Stimulated activated naive B cell treated with anti-CD40 and anti-IgM and Interleukin-4, amounts not matched to agents 10 μg/mL and 1 μg/mL and 100 μg/mL, for 72 hours (primary cell): ENCODE data around the gene SPAG8.

ENCODE experiments used
- ATAC-seq, 2 donors: fragments of 150-1000 bp; cut with Tn5 transposase; replicated peaks; 2 replicates each; pipeline ENCODE4 v1.10.0; 2021; ENCODE audit warnings: moderate library complexity in 1 of 2
- DNase-seq: peaks from one replicate; pipeline ENCODE4 v3.0.0; 2021
- H3K27ac Mint-ChIP-seq: one replicate; pipeline ENCODE4 v1.8.0; 2022; ENCODE audit warnings: mild to moderate bottlenecking, mixed read lengths
- H3K27me3 Mint-ChIP-seq, 2 donors: one replicate each; pipeline ENCODE4 v1.8.0; 2022; ENCODE audit warnings: mixed read lengths in 2 of 2
- H3K36me3 Mint-ChIP-seq, 2 donors: one replicate each; pipeline ENCODE4 v1.8.0; 2022; ENCODE audit warnings: mixed read lengths in 2 of 2, mild to moderate bottlenecking in 1 of 2
- H3K4me1 Mint-ChIP-seq, 2 donors: one replicate each; pipeline ENCODE4 v1.8.0; 2022; ENCODE audit warnings: mixed read lengths in 2 of 2, mild to moderate bottlenecking in 1 of 2
- H3K4me3 Mint-ChIP-seq, 2 donors: one replicate each; pipeline ENCODE4 v1.8.0; 2022; ENCODE audit warnings: mild to moderate bottlenecking in 2 of 2, mixed read lengths in 2 of 2, moderate library complexity in 1 of 2
- H3K9me3 Mint-ChIP-seq, 2 donors: one replicate each; pipeline ENCODE4 v1.8.0; 2022; ENCODE audit warnings: mixed read lengths in 2 of 2, mild to moderate bottlenecking in 1 of 2

SPAG8 gene

GRCh38 chr9:35829764-35830096 is 17.7 kb upstream of the SPAG8 start:
- H3K27ac Mint-ChIP-seq = peak overlapping the region; percentile 93
- ATAC-seq (no peak), DNase-seq (no peak)
- H3K36me3 Mint-ChIP-seq = no peaks in the 10 kb centered on the region
- no peaks in the 10 kb centered on the region for H3K9me3 Mint-ChIP-seq
- no peaks in the 10 kb centered on the region for H3K27me3 Mint-ChIP-seq
- H3K4me1 Mint-ChIP-seq = peaks cover 41 to 63% of the 10 kb centered on the region in 2 donors
- H3K4me3 Mint-ChIP-seq = peak overlapping the region; percentile 83 to 94

DNA sequence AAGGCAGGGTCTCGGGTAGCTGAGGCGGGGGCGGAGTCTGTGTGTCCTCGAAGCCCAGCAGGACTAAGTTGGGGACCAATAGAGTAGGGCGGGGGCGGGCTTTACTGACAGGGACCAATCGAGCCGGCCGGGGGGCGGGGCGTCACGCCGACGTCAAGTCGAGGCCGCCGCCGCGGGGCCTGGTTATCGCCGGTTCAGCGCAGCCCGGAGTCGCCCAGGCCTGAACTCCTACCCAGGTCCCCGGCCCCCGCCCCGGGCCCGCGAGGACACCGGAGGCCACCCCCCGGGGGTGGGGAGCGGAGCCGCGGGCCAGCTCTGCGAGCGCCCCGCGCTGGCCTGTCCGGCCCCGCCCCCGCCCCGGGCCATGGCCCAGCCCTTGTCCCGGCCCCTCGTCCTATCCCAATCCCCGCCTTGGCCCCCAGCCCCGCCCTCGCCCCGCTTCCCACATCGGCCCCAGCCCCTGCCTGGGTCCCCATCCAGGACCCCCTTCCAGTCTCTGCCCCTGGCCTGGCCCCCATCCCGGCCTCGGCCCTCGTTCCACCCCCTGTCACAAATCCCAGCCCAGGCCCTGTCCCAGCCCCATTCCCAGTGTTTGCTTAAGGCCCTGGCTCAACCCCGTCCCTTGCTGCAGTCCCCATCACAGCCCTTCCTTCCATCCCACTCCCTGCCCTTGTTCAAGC is 17.2 kb upstream of the SPAG8 start, which contains the start of gene TMEM8B:
Gene TMEM8B (plus strand): TSS at position 145 of the 680 bp plus-strand sequence. CDS start 220 bp downstream, at position 365.
- Mint-ChIP-seq H3K4me3 (peak within 1 kb of the TSS; percentile 90 to 97), H3K27ac (peak within 1 kb of the TSS; percentile 93), H3K4me1 (peaks cover 36 to 58% of the 10 kb centered on the region in 2 donors), H3K36me3 (no peaks in the 10 kb centered on the region), H3K9me3 (no peaks in the 10 kb centered on the region), H3K27me3 (no peaks in the 10 kb centered on the region)
- DNase-seq (peak; percentile 78), ATAC-seq (peak; percentile 83 to 88)

DNA sequence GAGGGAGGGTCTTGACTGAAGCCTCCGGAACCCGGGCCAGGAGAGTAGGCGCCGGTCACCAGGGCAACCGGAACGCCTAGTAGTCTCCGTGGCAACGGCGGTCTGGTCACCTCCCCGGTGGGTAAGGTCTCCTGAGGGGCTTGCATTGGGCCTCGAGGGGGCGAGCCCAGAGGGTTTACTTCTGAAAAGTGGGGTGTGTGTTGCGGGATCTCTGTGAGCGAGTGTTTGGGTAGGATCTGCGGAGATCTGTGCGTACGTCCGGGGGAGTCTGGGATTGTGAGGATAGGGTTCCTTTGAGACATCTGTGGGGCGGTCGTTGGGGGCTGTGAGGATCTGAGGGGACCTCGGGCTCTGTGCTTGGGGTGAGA is 16.6 kb upstream of the SPAG8 start, which contains the start of gene FAM221B:
Gene FAM221B (minus strand): TSS at position 17 of the 368 bp plus-strand sequence. CDS start 2,571 bp downstream, outside the sequence.
- no peaks in the 10 kb centered on the region for H3K9me3 Mint-ChIP-seq
- peak; percentile 6 to 13 for ATAC-seq
- DNase-seq = no peak
- peaks cover 32 to 53% of the 10 kb centered on the region in 2 donors for H3K4me1 Mint-ChIP-seq
- H3K27ac Mint-ChIP-seq = peak within 1 kb of the TSS; percentile 93
- H3K27me3 Mint-ChIP-seq = no peaks in the 10 kb centered on the region
- H3K4me3 Mint-ChIP-seq = peak within 1 kb of the TSS; percentile 90 to 97
- H3K36me3 Mint-ChIP-seq = no peaks in the 10 kb centered on the region

DNA sequence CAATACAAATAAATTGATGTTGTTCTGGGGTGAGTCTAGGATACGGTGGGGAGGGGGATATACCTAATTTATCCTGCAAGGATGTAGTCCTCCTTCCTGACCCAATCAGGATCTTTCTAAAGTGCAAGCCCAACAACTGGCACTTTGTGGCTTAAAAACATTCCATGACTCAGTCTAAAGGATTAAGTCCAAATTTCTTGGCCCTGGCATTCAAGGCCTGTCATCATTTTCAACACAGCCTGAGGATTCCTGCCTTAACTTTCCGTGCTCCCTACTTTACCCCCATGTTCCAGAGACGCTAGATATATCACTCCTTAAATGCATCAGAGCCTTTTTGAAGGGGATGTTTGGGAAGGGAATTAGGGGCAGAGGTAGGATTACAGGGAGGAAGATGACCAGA is 15.4 kb upstream of the SPAG8 start:
- peaks cover 22 to 41% of the 10 kb centered on the region in 2 donors for H3K4me1 Mint-ChIP-seq
- no peaks in the 10 kb centered on the region for H3K9me3 Mint-ChIP-seq
- DNase-seq (no peak), ATAC-seq (no peak)
- H3K27me3 Mint-ChIP-seq = no peaks in the 10 kb centered on the region
- peak overlapping the region in 1 of 2 donors; percentile 90 for H3K4me3 Mint-ChIP-seq
- H3K27ac Mint-ChIP-seq = no peak overlapping the region
- H3K36me3 Mint-ChIP-seq = no peaks in the 10 kb centered on the region

GRCh38 chr9:35826071-35826701 is 14.1 kb upstream of the SPAG8 start:
- no peak overlapping the region for H3K27ac Mint-ChIP-seq
- DNase-seq = no peak

DNA sequence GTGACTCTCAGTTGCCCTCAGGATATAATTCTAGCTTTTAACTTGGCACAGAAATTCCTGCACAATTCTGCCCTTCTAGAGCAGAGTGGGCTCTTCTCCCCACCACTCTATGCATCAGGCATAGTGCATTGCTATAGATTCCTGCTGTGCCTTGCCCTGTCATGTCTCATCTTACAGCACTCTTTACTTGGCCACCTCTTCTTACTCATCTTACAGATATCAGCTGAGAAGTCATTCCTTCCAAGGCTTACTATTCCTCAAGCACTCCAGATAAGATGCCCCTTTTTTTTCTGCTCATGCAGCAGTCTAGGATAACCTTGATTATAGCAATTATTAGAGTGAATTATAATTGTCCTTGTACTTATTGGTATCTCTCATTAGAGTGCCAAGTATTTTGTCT is 10.9 kb upstream of the SPAG8 start:
- Mint-ChIP-seq H3K4me3 (no peak overlapping the region), H3K27ac (no peak overlapping the region), H3K36me3 (no peaks in the 10 kb centered on the region), H3K4me1 (peaks cover 10 to 13% of the 10 kb centered on the region in 2 donors), H3K9me3 (no peaks in the 10 kb centered on the region), H3K27me3 (no peaks in the 10 kb centered on the region)
- ATAC-seq = no peak
- DNase-seq = no peak

More at GRCh38 chr9:35826071-35826701, 14.1 kb upstream of the SPAG8 start:
- Mint-ChIP-seq H3K36me3 (no peaks in the 10 kb centered on the region), H3K9me3 (no peaks in the 10 kb centered on the region), H3K4me1 (peaks cover 21 to 40% of the 10 kb centered on the region in 2 donors), H3K27me3 (no peaks in the 10 kb centered on the region), H3K4me3 (peak overlapping the region; percentile 11 to 26)
- ATAC-seq = peak; percentile 63

DNA sequence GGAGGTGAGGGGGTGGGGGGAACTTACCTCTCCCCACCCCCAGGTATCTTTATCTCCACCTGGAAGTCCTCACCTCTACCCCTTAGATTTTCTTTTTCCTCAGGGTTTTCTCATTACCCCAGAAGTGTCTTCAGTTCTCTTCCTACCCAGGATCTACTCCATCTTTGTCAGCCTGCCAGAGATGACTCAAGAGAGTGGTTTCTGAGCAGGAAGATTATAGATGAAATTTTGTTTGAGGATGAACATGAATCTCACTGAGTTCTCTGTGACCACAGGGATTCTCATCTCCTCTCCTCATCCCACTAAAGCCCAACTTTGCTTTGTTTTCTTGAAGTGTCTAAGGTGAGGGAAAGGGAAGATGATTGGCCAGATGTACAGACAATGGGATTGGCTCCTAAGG is 8.0 kb upstream of the SPAG8 start:
- Mint-ChIP-seq H3K4me1 (peaks cover 4 to 5% of the 10 kb centered on the region in 2 donors), H3K9me3 (no peaks in the 10 kb centered on the region), H3K4me3 (no peak overlapping the region), H3K27ac (no peak overlapping the region), H3K36me3 (no peaks in the 10 kb centered on the region), H3K27me3 (no peaks in the 10 kb centered on the region)
- DNase-seq (no peak), ATAC-seq (no peak)

DNA sequence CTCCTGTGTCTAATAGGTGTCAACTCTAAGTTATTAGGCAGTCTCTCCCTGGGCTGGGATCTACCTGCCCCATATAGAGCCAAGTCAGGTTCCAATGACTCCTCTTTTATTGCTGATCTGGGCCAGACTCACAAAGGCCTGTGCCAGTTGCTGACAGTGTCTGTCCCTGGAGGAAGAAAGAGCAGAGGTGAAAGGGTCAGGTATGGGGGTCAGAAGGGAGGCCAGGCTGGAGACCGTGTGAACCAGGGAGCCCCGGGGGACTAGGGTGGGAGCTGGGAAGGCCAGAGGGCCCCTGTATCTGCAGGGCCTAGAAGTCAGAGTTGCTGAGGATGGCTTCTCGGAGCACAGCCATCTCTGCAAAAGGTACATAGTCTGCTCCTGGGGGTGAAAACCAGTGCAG is 6.3 kb upstream of the SPAG8 start:
- no peaks in the 10 kb centered on the region for H3K36me3 Mint-ChIP-seq
- ATAC-seq (no peak), DNase-seq (no peak)
- H3K27ac Mint-ChIP-seq = peak overlapping the region; percentile 2
- no peaks in the 10 kb centered on the region for H3K9me3 Mint-ChIP-seq
- H3K27me3 Mint-ChIP-seq = no peaks in the 10 kb centered on the region
- H3K4me1 Mint-ChIP-seq = peaks cover 10 to 15% of the 10 kb centered on the region in 2 donors
- H3K4me3 Mint-ChIP-seq = no peak overlapping the region

DNA sequence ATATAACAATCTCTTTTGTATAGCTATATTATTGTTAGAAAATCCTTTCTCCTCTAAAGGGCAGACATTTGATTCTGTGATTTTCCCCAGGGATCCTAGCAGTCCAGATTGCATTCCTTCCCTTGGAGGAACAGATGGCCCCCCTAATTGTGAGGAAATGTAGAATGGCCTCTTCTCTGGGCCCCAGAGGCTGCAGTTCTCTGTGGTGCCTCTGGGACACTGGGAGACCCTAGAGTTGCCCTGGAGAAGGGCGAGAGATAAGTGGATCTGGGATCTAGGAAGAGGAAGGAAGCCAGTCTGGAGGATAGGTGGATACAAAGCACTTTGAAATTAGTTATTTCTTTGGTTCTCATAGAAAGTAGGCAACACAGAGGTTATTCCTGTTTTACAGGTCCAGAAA is 4.6 kb upstream of the SPAG8 start:
- H3K4me1 Mint-ChIP-seq = peaks cover 18 to 31% of the 10 kb centered on the region in 2 donors
- H3K27me3 Mint-ChIP-seq = no peaks in the 10 kb centered on the region
- DNase-seq (no peak), ATAC-seq (no peak)
- no peak overlapping the region for H3K4me3 Mint-ChIP-seq
- H3K36me3 Mint-ChIP-seq = peaks cover 0 to 3% of the 10 kb centered on the region in 2 donors
- no peaks in the 10 kb centered on the region for H3K9me3 Mint-ChIP-seq
- no peak overlapping the region for H3K27ac Mint-ChIP-seq

GRCh38 chr9:35814841-35815543 is 2.9 kb upstream of the SPAG8 start, which contains the start of gene HINT2:
Gene HINT2 (minus strand): TSS chr9:35815042. CDS start chr9:35814979, 63 bp downstream.
- ATAC-seq = peak; percentile 84 to 85
- Mint-ChIP-seq H3K36me3 (peaks cover 3% of the 10 kb centered on the region in 2 donors), H3K4me3 (peak within 1 kb of the TSS; percentile 84 to 88), H3K27me3 (no peaks in the 10 kb centered on the region), H3K4me1 (peaks cover 21 to 43% of the 10 kb centered on the region in 2 donors), H3K27ac (peak within 1 kb of the TSS; percentile 98), H3K9me3 (no peaks in the 10 kb centered on the region)
- DNase-seq = peak; percentile 96

DNA sequence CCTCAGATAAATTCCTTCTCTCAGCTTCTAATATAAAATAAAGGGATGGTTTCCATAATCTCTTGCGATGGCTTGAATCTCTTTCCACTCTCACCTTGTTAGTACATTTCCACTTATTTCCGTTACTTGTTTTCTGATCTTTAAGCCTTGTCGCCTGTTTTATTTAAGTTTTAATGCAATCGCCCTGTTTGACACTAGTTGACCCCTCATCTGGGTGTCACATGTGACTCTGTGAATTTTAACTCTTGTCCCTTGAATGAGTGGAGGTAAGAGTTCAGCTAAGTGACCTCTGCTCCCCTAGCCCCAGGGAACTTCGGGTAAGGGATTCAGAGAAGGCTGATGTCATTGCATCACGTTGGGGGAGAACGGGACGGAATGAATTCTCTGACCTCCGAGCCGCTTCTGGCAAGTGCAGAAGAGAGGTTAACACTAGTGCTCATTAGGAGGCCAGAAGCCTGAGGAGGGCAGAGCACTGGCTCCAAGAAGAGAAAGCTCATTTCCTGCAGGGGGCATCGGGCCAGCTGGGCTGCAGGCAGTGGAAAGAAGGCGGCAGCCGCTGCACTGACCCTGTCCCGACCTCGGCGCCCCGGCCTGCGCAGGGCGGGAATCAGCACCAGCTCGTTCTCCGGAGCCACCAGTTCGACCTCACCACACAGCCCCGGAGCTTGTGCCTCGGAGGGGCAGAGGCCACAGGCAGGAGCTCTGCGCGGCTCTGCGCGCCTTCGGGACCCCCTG is 2.2 kb upstream of the SPAG8 start:
- no peaks in the 10 kb centered on the region for H3K9me3 Mint-ChIP-seq
- peaks cover 3 to 4% of the 10 kb centered on the region in 2 donors for H3K36me3 Mint-ChIP-seq
- DNase-seq = peak; percentile 51
- H3K4me1 Mint-ChIP-seq = peaks cover 21 to 43% of the 10 kb centered on the region in 2 donors
- H3K4me3 Mint-ChIP-seq = peak overlapping the region; percentile 84 to 88
- H3K27me3 Mint-ChIP-seq = no peaks in the 10 kb centered on the region
- peak; percentile 35 to 41 for ATAC-seq
- H3K27ac Mint-ChIP-seq = peak overlapping the region; percentile 98

DNA sequence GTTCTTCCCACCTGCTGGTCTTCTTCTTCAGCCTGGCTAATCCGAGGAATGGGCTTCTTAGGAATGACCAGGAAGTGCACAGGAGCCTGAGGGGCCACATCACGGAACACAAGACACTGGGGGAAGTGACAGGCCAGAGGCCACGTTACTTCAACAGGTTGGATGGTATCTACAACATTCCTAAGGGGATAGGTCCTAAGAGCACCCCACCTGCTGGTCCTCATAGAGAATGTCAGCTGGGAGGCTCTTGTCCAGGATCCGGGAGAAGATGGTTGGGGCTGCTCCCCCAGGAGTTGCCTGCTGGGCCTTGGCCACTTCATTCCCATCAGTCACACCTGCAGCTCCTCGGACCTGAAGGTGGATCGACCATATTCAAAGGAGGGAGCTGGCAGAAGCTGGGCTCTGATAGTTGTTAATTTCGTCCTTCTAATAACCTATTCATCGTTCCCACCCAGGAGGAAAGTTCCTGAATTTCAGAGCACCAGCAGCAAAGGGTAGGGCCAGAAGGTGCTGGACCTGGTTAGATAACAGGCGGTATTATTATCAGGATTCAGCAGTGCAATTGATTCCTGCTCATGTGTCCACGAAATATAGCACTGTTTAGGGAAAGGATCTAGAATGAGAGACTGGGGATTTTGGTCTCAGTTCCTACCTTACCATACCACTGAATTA is 1.5 kb upstream of the SPAG8 start:
- Mint-ChIP-seq H3K4me3 (peak overlapping the region; percentile 84 to 88), H3K36me3 (peaks cover 9 to 11% of the 10 kb centered on the region in 2 donors), H3K27me3 (no peaks in the 10 kb centered on the region), H3K9me3 (no peaks in the 10 kb centered on the region), H3K4me1 (peaks cover 21 to 43% of the 10 kb centered on the region in 2 donors), H3K27ac (no peak overlapping the region)
- DNase-seq (no peak), ATAC-seq (no peak)

DNA sequence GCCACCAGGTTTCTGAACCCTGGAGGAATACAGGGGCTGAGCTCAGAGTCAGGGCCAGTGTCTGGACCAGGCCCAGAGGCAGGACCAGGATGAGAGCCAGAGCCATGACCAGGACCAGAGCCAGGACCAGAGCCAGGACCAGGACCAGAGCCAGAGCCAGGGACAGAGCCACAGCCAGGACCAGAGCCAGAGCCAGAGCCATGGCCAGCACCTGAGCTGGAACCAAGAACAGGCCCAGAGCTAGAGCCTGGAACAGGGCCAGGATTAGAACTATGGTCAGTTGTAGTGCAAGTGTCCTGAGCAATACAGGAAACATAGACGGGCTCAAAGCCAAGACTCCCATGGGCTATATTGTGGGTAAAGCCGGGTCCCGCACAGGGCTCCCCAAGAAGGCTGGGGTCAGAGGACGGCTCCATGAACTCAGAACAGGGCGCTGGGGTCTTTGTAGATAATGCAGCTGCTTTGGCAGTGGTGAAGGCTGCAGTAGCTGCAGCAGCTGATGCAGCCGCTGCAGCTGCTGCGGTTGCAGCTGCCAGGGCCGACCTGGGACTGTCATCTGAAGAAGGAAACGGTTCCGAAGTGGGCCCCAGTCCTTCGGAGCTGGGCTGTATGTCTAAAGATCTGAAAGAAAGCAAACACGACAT is 559 bp downstream of the SPAG8 start:
- DNase-seq = no peak
- ATAC-seq = no peak
- Mint-ChIP-seq H3K27ac (peak overlapping the region; percentile 91), H3K36me3 (peaks cover 19 to 21% of the 10 kb centered on the region in 2 donors), H3K4me1 (peaks cover 21 to 43% of the 10 kb centered on the region in 2 donors), H3K27me3 (no peaks in the 10 kb centered on the region), H3K9me3 (no peaks in the 10 kb centered on the region), H3K4me3 (peak overlapping the region; percentile 83 to 86)
